GM18502 (cell line): ENCODE results near the gene RUNX1.
"Not testable (repeated sequence)": the region's sequence is repeated elsewhere in the genome, so short reads cannot be mapped to it uniquely, and the experiment has no call there.

ENCODE experiments used
- ATAC-seq: cut with Tn5 transposase; IDR thresholded peaks from one replicate; pipeline ENCODE4 v1.9.1; 2021; ENCODE audit warnings: mild to moderate bottlenecking; ENCODE audit not compliant: unreplicated experiment, poor library complexity

The RUNX1 gene

DNA sequence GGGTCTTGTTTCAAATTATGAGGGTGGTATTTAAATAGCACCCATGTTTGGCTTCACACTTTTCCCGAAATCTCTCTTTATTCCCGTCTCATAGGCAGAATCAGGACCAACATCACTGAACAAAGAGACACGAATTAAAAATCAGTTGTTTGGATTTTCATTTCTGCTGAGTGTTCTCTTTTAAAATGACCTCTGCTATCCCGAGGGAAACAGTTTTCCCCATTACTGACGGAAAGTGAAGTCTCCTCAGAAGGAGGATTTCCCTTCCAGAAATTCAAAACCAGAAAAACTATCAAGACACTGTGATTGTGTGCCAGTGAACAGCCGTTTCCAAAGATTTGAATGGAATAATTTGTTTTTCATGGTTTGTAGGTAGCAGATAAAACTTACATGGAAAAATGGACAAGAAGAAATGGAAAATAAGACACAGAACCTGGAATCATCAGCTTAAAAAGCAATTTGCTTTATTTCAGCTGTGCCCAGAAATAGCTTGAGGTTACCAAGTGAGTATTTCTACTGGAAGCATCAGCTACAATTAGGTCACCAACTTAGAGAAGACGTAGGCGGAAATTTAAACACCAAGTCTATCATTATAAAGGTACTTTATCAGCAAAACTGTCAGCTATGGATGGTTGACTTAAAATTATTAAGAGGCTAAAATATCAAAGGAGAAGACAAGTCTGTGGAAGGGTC lies 68.5 kb downstream of the RUNX1 start:
- ATAC-seq = no peak

GRCh38 chr21:34979383-34979782 lies 69.7 kb downstream of the RUNX1 start:
- ATAC-seq = no peak

DNA sequence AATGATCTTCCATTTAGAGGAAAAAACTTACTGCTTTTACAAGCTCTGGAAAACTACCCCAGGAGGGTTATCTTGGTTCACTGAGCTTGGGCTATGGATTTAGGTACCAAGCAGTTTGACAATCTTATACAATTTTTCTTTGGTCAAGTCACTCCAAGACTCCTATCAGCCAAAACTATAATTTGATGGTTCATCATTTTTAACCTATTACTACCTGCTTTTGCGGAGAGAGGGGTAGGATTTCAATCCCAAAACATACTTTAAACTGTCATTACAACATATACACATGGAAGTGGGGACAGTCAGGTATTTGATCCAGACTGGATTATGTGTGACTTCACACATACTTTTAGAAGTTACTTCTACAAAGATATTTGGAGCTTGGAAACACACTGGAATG lies 71.8 kb downstream of the RUNX1 start:
- ATAC-seq = no peak

DNA sequence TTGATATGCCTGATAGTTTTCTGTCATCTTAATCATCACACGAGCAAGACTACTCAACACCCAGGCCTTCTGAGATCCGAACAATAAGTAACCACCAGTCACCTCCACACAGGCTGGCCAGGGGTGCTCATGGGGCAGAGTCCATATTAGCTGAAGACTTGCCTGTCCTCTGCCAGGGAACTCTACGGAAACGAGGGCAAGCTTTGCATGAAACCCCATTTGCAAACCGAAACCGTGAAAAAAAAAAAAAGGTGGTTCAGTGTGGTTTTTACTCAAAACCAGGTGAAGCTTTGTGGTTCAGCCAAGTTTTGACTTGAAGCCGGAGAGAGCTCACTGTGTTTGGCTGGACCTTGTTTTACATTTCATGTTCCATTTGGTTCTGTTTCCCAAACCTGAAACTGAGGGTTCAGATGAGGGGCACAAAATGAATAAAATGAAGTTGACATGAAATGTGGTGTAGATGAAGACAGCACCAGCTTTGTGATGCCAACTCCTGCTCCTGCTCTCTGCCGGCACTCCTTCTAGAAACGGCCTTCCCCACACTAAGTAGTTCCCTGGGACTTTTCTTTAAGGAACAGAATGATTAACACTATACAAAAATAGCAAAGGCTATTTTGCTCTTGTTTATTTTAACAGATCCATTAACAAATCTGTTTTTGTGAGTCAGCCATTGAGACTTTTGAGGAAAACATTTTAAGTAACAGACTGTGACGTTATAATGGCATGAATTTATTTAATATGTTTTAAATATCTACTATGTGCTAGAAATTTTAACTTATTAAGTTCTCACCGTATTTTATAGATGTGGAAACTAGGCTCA lies 74.7 kb downstream of the RUNX1 start:
- ATAC-seq = peak; percentile 89

- no peak for ATAC-seq
These were observed 75.4 kb downstream of the RUNX1 start for GRCh38 chr21:34973685-34974084.

DNA sequence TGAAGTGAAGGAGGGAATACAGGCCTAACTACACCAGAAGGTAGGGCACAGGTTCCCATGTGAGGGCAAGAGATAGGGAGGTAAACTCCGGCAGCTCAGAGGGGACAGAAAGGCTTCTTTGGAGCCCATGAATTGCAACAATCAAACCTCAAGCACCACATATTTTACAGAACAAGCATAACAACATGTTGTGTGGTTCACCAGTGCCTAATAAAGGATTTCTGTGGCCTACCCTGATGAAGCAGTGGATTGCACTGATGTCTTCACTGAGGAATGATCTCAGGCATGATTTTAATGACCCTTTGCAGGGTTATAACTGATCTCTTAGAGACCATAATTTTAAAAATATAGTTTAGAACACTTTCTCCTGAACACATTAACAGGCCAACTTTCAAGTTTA lies 77.4 kb downstream of the RUNX1 start:
- no peak for ATAC-seq

DNA sequence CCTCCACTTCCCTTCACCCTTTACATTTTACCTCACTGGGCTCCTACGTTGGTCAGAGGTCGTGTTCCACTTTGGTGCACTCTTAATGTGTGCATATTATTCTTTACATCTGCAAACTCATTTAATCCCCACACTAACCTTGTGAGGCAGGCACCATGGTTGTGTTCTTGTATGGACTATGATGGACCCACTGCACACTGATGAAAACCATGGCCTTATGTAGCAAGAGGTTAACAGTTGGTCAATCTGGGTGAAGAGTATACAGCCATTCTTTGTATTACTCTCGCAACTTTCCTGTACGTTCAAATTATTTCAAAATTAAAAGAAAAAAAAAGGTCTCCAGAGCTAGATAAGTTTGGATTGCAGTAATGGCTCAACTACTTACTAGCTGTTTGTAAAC lies 78.5 kb downstream of the RUNX1 start:
- ATAC-seq = no peak

- no peak for ATAC-seq
These were observed 79.0 kb downstream of the RUNX1 start for GRCh38 chr21:34970167-34970500.

- ATAC-seq = no peak
These were observed 79.5 kb downstream of the RUNX1 start for GRCh38 chr21:34969423-34970166.

- ATAC-seq = no peak
These were observed 80.4 kb downstream of the RUNX1 start for GRCh38 chr21:34968414-34969333.

- no peak for ATAC-seq
These were observed 81.4 kb downstream of the RUNX1 start for GRCh38 chr21:34967509-34968289.

- ATAC-seq = not testable (repeated sequence)
These were observed 82.2 kb downstream of the RUNX1 start for GRCh38 chr21:34966881-34967280.

DNA sequence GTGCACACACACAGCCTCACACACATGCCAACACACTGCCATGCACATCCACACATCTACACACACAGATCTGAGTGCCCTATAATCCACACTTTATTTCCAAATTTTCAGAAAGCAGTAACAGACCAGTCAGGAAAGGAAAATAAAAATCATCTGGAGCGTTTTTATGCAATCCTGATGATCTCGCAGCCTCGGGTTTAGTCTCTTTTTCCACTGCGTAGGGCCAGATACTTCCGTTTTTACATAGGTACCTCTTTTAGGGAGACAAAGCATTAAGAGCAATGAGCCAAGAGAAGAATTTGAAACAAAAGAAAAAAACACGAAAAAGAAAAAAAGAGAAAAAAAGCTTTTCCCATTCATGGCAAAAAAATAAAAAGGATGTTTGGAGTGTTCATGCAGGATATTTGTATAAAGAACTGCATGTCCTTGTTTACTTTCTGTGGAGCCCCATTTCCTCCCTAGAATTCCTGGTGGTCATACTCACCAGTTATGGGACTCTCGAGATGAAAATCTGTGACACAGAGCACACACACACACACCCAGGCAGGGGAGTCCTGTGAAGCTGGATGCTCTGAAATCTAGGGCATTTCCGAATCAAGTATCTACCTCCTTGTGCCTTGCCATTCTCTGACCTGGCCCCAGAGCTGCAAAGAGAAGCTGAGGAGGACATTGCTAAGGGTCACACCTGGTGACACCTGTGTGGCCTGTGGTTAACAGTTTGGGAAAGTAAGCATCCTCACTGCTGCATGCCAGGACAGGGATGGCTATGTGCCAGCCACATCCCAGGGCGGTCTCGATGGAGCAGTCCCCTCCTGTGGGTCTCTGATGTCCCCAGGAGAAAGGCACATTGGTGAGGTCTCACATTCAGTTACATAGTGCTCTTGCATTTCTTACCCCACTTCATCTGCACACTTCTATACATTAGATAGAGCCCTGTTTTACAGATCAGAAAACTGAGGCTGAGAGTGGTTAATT lies 83.6 kb downstream of the RUNX1 start:
- no peak for ATAC-seq

- no peak for ATAC-seq
These were observed 86.4 kb downstream of the RUNX1 start for GRCh38 chr21:34962586-34963222.

- no peak for ATAC-seq
These were observed 87.0 kb downstream of the RUNX1 start for GRCh38 chr21:34962136-34962535.

DNA sequence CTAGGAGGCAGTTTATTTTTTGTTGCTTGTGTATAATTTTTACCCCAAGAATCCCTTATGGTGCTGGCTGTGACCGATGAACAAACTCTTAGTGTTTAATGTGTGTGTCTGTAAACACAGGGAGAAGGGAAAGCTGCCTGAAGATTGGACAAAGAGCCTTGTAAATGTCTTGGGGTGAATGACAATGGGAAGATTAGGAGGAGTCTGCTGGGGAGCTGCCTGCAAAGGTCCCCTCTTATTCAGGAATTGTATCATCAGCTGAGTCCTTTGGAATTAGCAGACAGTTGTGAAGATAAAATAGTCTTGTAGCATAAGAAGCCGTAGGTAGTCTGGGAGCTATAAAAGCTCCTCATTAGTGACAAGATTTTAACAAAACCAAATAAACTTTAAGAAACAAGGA lies 88.4 kb downstream of the RUNX1 start:
- ATAC-seq = no peak

DNA sequence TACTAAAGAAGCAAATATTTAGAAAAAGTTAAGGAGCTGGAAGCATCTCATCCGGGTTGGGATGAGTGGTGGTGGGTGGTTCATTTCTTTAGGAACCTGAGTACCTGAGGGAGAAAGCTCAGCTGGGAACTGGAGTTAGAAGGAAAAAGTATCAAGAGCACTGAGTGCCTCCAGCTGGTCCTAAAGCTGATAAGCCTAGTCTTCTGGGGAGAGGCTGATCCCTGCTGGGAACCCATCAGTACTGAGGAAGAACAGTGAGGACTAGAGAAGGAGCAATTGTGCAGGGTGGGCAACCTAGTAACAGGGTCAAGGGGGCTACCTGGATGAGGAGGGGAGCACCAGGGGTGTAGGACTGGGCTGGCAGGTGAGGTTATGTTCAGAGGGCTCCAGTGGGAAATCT lies 89.5 kb downstream of the RUNX1 start:
- ATAC-seq = no peak

- ATAC-seq = no peak
These were observed 91.1 kb downstream of the RUNX1 start for GRCh38 chr21:34958040-34958439.
